Breast epithelium (tissue), 3 donors: ENCODE measurements around the gene PGBD4.

Source experiments
- CTCF ChIP-seq, 3 donors: fragments of 450-650 bp; IDR thresholded peaks; one replicate each; pipeline ENCODE4 v1.5.1; 2016 to 2017; ENCODE audit warnings: antibody characterized with exemption in 3 of 3, mild to moderate bottlenecking in 3 of 3, moderate library complexity in 3 of 3
- POLR2A ChIP-seq: fragments of 450-650 bp; IDR thresholded peaks from one replicate; pipeline ENCODE4 v1.6.1; 2016; ENCODE audit warnings: antibody characterized with exemption, mild to moderate bottlenecking, moderate library complexity
- POLR2AphosphoS5 ChIP-seq, 3 donors: sonication (generic); formaldehyde crosslinking; IDR thresholded peaks; one replicate each; pipeline ENCODE4 v1.6.1; 2017; ENCODE audit warnings: antibody characterized with exemption in 3 of 3

- TF ChIP-seq CTCF (IDR thresholded peaks at IDR 0.05) (no peak), POLR2A (no peak), POLR2AphosphoS5 (IDR thresholded peaks at IDR 0.05) (no peak)
Measured at GRCh38 chr15:34099914-34100313, 2.0 kb upstream of the PGBD4 start.
